Glutamatergic neuron (in vitro differentiated cells): ENCODE data around the gene GABPB1. TPM values are rescaled to one million over a fixed set of nuclear protein-coding genes. Genes with fewer than 3 reads are reported as not detected.
"Not testable (repeated sequence)": the region's sequence is repeated elsewhere in the genome, so short reads cannot be mapped to it uniquely, and the experiment has no call there.

Source experiments
- DNase-seq: peaks from one replicate; pipeline ENCODE4 v3.0.0; 2022
- H3K27ac Mint-ChIP-seq: one replicate; pipeline ENCODE4 v1.8.0; 2020; ENCODE audit warnings: mild to moderate bottlenecking, mixed read lengths, inconsistent platforms; ENCODE audit not compliant: unreplicated experiment
- H3K27me3 Mint-ChIP-seq: one replicate; pipeline ENCODE4 v1.8.0; 2020; ENCODE audit warnings: mild to moderate bottlenecking, moderate library complexity, mixed read lengths, inconsistent platforms; ENCODE audit not compliant: unreplicated experiment
- H3K36me3 Mint-ChIP-seq: one replicate; pipeline ENCODE4 v1.8.0; 2020; ENCODE audit warnings: mild to moderate bottlenecking, mixed read lengths, inconsistent platforms; ENCODE audit not compliant: unreplicated experiment
- H3K4me1 Mint-ChIP-seq: one replicate; pipeline ENCODE4 v1.8.0; 2020; ENCODE audit warnings: mild to moderate bottlenecking, low read depth, mixed read lengths, inconsistent platforms; ENCODE audit not compliant: unreplicated experiment
- H3K4me3 Mint-ChIP-seq: one replicate; pipeline ENCODE4 v1.8.0; 2020; ENCODE audit warnings: mild to moderate bottlenecking, mixed read lengths, inconsistent platforms; ENCODE audit not compliant: unreplicated experiment
- H3K9me3 Mint-ChIP-seq: one replicate; pipeline ENCODE4 v1.8.0; 2020; ENCODE audit warnings: mild to moderate bottlenecking, moderate library complexity, mixed read lengths, inconsistent platforms; ENCODE audit not compliant: unreplicated experiment
- total RNA-seq: library from RNA; stranded (reverse); fragmentation: NEBNext Ultra II Directional; extraction: Animal tissue kit (Norgen Biotek cat#: 25700); gene quantifications from one replicate; pipeline ENCODE4 v1.2.1, GENCODE V29; 2021; ENCODE audit not compliant: unreplicated experiment
- TF ChIP-seq, protein P1 (sequence below): fragments of 200-600 bp; sonication (generic); IDR thresholded peaks from one replicate; pipeline ENCODE4 v1.5.0; 2021; ENCODE audit not compliant: partially characterized antibody, unreplicated experiment

GABPB1 gene
- total RNA-seq, 1 donor from 2014 or later, result 23.9 TPM

DNA sequence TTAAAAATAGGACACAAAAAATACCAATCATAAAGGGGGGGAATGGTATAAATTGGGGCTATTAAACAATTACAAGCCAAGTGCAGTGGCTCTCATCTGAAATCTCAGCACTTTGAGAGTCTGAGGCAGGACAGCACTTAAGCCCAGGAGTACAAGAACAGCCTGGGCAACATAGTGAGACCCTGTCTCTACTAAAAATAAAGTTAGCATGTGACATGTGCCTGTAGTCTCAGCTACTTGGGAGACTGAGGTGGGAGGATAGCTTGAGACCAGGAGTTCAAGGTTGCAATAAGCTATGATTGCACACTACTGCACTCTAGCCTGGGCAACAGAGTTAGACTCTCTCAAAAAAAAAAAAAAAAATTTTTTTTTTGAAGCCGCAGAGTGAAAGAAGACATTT, 23.8 kb upstream of the GABPB1 start:
- Mint-ChIP-seq H3K27ac (no peak overlapping the region), H3K4me3 (no peak overlapping the region), H3K9me3 (peaks cover 2% of the 10 kb centered on the region), H3K36me3 (no peaks in the 10 kb centered on the region), H3K4me1 (no peaks in the 10 kb centered on the region), H3K27me3 (no peaks in the 10 kb centered on the region)
- DNase-seq, result no peak
- TF ChIP-seq, protein P1, sequence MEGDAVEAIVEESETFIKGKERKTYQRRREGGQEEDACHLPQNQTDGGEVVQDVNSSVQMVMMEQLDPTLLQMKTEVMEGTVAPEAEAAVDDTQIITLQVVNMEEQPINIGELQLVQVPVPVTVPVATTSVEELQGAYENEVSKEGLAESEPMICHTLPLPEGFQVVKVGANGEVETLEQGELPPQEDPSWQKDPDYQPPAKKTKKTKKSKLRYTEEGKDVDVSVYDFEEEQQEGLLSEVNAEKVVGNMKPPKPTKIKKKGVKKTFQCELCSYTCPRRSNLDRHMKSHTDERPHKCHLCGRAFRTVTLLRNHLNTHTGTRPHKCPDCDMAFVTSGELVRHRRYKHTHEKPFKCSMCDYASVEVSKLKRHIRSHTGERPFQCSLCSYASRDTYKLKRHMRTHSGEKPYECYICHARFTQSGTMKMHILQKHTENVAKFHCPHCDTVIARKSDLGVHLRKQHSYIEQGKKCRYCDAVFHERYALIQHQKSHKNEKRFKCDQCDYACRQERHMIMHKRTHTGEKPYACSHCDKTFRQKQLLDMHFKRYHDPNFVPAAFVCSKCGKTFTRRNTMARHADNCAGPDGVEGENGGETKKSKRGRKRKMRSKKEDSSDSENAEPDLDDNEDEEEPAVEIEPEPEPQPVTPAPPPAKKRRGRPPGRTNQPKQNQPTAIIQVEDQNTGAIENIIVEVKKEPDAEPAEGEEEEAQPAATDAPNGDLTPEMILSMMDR, result no peak

DNA sequence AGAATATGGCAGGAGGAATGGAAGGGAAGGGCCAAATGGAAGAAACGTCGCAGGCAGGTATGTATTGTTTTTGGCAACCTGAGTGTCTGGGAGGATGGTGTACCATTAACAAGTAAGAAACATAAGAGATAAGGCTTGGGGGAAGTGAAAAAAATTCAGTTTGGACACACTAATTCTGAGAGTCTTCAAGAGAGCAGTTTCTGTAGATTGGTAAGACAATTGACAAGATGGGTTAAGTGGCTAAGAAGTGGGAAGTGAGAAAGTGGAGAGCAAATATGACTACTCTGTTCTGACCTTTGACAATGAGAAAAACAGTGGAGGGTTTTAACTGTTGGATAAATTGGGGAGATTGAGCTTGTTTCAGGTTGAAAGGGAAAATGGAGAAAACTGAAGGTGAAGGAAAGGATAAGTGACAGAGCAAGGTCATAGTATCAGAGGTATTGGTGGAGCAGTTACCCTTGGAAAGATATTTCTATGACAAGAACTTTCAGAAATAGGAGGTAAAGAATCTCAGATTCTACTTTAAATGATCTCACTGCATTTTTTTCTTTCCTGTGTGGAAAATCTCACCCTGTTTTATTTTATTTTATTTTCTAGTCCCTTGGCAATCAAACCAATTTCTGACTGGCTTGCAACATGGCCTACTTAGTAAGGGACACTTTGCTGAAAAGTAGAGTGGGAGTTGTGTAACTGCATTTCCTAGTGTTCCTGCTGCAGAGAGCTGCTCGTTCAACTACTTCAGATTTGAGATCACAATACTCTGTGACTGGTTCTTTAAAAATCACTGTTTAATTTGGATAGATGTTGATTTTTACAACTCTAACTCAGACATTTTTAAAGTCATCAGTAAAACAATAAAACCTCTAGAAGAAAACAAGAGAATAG, 23.1 kb upstream of the GABPB1 start:
- H3K4me3 Mint-ChIP-seq, result no peak overlapping the region
- H3K36me3 Mint-ChIP-seq, result no peaks in the 10 kb centered on the region
- no peak for DNase-seq
- no peaks in the 10 kb centered on the region for H3K4me1 Mint-ChIP-seq
- peaks cover 2% of the 10 kb centered on the region for H3K9me3 Mint-ChIP-seq
- TF ChIP-seq, protein P1, result no peak
- no peaks in the 10 kb centered on the region for H3K27me3 Mint-ChIP-seq
- no peak overlapping the region for H3K27ac Mint-ChIP-seq

DNA sequence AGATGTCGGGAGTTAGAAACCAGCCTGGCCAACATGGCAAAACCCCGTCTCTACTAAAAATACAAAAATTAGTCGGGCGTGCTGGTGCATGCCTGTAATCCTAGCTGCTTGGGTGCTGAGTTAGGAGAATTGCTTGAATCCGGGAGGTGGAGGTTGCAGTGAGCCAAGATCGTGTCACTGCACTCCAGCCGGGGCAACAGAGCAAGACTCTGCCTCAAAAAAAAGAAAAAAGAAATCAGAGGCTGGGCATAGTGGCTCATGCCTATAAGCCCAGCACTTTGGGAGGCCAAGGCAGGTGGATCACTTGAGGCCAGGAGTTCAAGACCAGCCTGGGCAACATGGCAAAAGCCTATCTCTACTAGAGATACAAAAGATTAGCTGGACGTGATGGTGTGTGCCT, 14.6 kb upstream of the GABPB1 start:
- not testable (repeated sequence) for DNase-seq, H3K27ac Mint-ChIP-seq, H3K4me3 Mint-ChIP-seq, H3K27me3 Mint-ChIP-seq, H3K36me3 Mint-ChIP-seq, H3K9me3 Mint-ChIP-seq, H3K4me1 Mint-ChIP-seq

DNA sequence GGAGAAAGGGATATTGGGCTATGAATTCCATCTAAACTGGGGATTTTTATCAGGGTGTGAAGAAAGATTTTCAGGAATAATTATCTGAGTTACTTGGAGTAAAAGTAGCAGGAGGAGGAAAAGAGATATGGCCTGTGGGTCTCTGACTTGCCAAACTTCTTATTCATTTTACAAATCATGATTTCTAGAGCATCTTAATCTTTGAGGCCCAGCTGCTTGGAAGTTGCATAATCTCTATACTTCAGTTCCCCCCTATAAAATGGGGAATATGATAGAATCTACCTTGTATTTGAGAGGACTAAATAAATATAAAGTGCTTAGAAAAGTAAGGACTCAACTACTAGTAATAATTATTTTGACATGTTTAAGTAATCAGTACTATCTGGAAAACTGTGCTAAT, 11.0 kb upstream of the GABPB1 start:
- TF ChIP-seq, protein P1, result no peak
- no peaks in the 10 kb centered on the region for H3K36me3 Mint-ChIP-seq
- no peak for DNase-seq
- H3K9me3 Mint-ChIP-seq, result no peaks in the 10 kb centered on the region
- H3K27ac Mint-ChIP-seq, result no peak overlapping the region
- H3K4me1 Mint-ChIP-seq, result no peaks in the 10 kb centered on the region
- H3K27me3 Mint-ChIP-seq, result no peaks in the 10 kb centered on the region
- H3K4me3 Mint-ChIP-seq, result no peak overlapping the region

DNA sequence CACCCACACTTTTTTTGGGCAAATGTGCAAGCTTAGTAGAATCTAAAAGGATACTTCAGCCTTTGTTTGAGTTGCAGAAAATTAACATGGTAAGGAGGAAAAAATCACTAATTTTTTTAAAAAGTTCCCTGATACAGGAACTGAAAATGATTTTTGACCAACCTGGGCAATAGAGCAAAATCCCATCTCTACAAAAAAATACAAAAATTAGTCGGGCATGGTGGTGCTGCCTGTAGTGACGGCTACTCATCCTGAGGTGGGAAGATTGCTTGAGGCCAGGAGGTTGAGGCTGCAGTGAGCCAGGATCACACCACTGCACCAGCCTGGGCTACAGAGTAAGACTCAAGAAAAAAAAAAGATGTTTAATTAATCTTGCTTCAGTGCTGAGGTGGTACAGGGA, 10.6 kb upstream of the GABPB1 start:
- Mint-ChIP-seq H3K36me3 (no peaks in the 10 kb centered on the region), H3K27ac (no peak overlapping the region), H3K27me3 (no peaks in the 10 kb centered on the region), H3K4me1 (no peaks in the 10 kb centered on the region), H3K4me3 (no peak overlapping the region), H3K9me3 (no peaks in the 10 kb centered on the region)
- TF ChIP-seq, protein P1, result no peak
- DNase-seq, result no peak
